SK-N-SH (cell line): ENCODE measurements around the gene UNCX. TPM values are rescaled to one million over a fixed set of nuclear protein-coding genes. Genes with fewer than 3 reads are reported as not detected.

ENCODE experiments used
- CTCF ChIA-PET: fragments of 300-600, 350-600 bp; formaldehyde crosslinking; extraction: SDS; loops from one replicate; lab custom pipeline; 2021; lab: Yijun Ruan, JAX
- POLR2A ChIA-PET: fragments of 350-600 bp; sonication (Branson Sonifier 250); formaldehyde crosslinking; extraction: SDS; loops from one replicate; lab custom pipeline; 2020; ENCODE audit warnings: antibody characterized with exemption, inconsistent platforms; lab: Yijun Ruan, JAX
- DNase-seq: peaks from one replicate; pipeline ENCODE4 v3.0.0; 2012
- H2AFZ ChIP-seq: fragments of 200-600 bp; sonication (generic); 2 replicates; pipeline ENCODE4 v1.8.1; 2016; ENCODE audit warnings: antibody characterized with exemption, mild to moderate bottlenecking, low read depth
- H3F3A ChIP-seq: fragments of 200-600 bp; sonication (generic); replicated peaks from 2 replicates; pipeline ENCODE3; 2016; ENCODE audit warnings: antibody characterized with exemption, mild to moderate bottlenecking; ENCODE audit not compliant: insufficient read depth
- H3K27ac ChIP-seq, 2 experiments: fragments of 200-500 bp in 1 of 2; fragments of 200-600 bp in 1 of 2; sonication (Bioruptor generic) in 1 of 2; sonication (generic), shearing (Covaris generic) in 1 of 2; 2 replicates each; pipeline versions ENCODE4 v1.5.1 to v1.6.1; 2014 to 2016; ENCODE audit warnings: low read depth in 2 of 2, inconsistent platforms in 1 of 2, low read length in 1 of 2, mild to moderate bottlenecking in 1 of 2, mixed read lengths in 1 of 2
- H3K27me3 ChIP-seq: fragments of 200-600 bp; sonication (generic), shearing (Covaris generic); 2 replicates; pipeline ENCODE4 v1.6.1; 2016; ENCODE audit warnings: mixed run types; ENCODE audit not compliant: insufficient read depth
- H3K36me3 ChIP-seq, 2 experiments: fragments of 200-500 bp in 1 of 2; fragments of 200-600 bp in 1 of 2; sonication (Bioruptor generic) in 1 of 2; sonication (generic) in 1 of 2; replicated peaks in 1 of 2; 2 replicates each; pipeline versions ENCODE3 to v1.5.1; 2014 to 2016; ENCODE audit warnings: low read length in 1 of 2, mild to moderate bottlenecking in 1 of 2; ENCODE audit not compliant: insufficient read depth in 2 of 2, control insufficient read depth in 1 of 2
- H3K4me1 ChIP-seq, 2 experiments: fragments of 200-500 bp in 1 of 2; fragments of 200-600 bp in 1 of 2; sonication (Bioruptor generic) in 1 of 2; sonication (generic), shearing (Covaris generic) in 1 of 2; 2 replicates each; pipeline versions ENCODE4 v1.5.1 to v1.6.1; 2014 to 2016; ENCODE audit warnings: low read depth in 1 of 2, low read length in 1 of 2, mixed run types in 1 of 2; ENCODE audit not compliant: insufficient read depth in 2 of 2, control insufficient read depth in 1 of 2
- H3K4me2 ChIP-seq: fragments of 200-600 bp; sonication (generic), shearing (Covaris generic); 2 replicates; pipeline ENCODE4 v1.6.1; 2017; ENCODE audit warnings: mixed run types
- H3K4me3 ChIP-seq, 2 experiments: fragments of 200-500 bp in 1 of 2; fragments of 200-600 bp in 1 of 2; sonication (Bioruptor generic) in 1 of 2; sonication (generic), shearing (Covaris generic) in 1 of 2; 2 replicates each; pipeline versions ENCODE4 v1.5.1 to v1.8.1; 2014 to 2016; ENCODE audit warnings: low read depth in 2 of 2, inconsistent platforms in 1 of 2, low read length in 1 of 2, mild to moderate bottlenecking in 1 of 2, mixed read lengths in 1 of 2, moderate library complexity in 1 of 2
- H3K79me2 ChIP-seq: fragments of 200-600 bp; sonication (generic); 2 replicates; pipeline ENCODE4 v1.8.1; 2017; ENCODE audit warnings: mild to moderate bottlenecking; ENCODE audit not compliant: insufficient read depth
- H3K9ac ChIP-seq: fragments of 200-600 bp; sonication (generic); 2 replicates; pipeline ENCODE4 v1.6.1; 2017; ENCODE audit warnings: mixed run types
- H3K9me2 ChIP-seq: fragments of 200-600 bp; sonication (generic); 2 replicates; pipeline ENCODE4 v1.6.1; 2017; ENCODE audit warnings: mixed run types
- H3K9me3 ChIP-seq: fragments of 200-600 bp; sonication (generic); 2 replicates; pipeline ENCODE4 v1.6.1; 2017; ENCODE audit warnings: mixed run types, mild to moderate bottlenecking, moderate library complexity
- H4K20me1 ChIP-seq: fragments of 200-600 bp; sonication (generic); 2 replicates; pipeline ENCODE4 v1.6.1; 2017; ENCODE audit warnings: mild to moderate bottlenecking, mixed run types; ENCODE audit not compliant: insufficient read depth
- EP300 ChIP-seq, 2 experiments: IDR thresholded peaks; 2 replicates each; pipeline versions ENCODE4 v1.4.0 to v1.6.1; 2012; ENCODE audit warnings: borderline replicate concordance in 1 of 2, low read depth in 1 of 2, low read length in 1 of 2
- EZH2phosphoT487 ChIP-seq: fragments of 200-600 bp; sonication (generic); IDR thresholded peaks from 2 replicates; pipeline ENCODE4 v1.6.1; 2017; ENCODE audit warnings: low read depth, mixed run types, mild to moderate bottlenecking, antibody characterized with exemption, moderate library complexity, borderline replicate concordance
- FOXM1 ChIP-seq: IDR thresholded peaks from 2 replicates; pipeline ENCODE4 v1.4.0; 2012; ENCODE audit warnings: low read depth, mild to moderate bottlenecking
- JUND ChIP-seq: IDR thresholded peaks from 2 replicates; pipeline ENCODE4 v1.4.0; 2012
- NRF1 ChIP-seq: IDR thresholded peaks from 2 replicates; pipeline ENCODE4 v1.6.1; 2012; ENCODE audit warnings: low read depth, mild to moderate bottlenecking, low read length
- PBX3 ChIP-seq: IDR thresholded peaks from 2 replicates; pipeline ENCODE4; 2012
- POLR2AphosphoS5 ChIP-seq: IDR thresholded peaks from 2 replicates; pipeline ENCODE4 v1.6.1; 2012; ENCODE audit warnings: low read depth, low read length
- RAD21 ChIP-seq: IDR thresholded peaks from 2 replicates; pipeline ENCODE4 v1.6.1; 2012; ENCODE audit warnings: mild to moderate bottlenecking, low read length
- REST ChIP-seq: IDR thresholded peaks from 2 replicates; pipeline ENCODE4 v1.6.1; 2012; ENCODE audit warnings: mild to moderate bottlenecking, low read depth, low read length, moderate library complexity
- RXRA ChIP-seq: IDR thresholded peaks from 2 replicates; pipeline ENCODE4 v1.4.0; 2012; ENCODE audit warnings: low read depth, mild to moderate bottlenecking, borderline replicate concordance
- TAF1 ChIP-seq: IDR thresholded peaks from 2 replicates; pipeline ENCODE4 v1.6.1; 2012; ENCODE audit warnings: low read depth, mild to moderate bottlenecking, low read length, moderate library complexity, borderline replicate concordance
- ZBTB33 ChIP-seq: IDR thresholded peaks from 2 replicates; pipeline ENCODE4 v1.4.0; 2012; ENCODE audit warnings: low read depth, borderline replicate concordance
- WGBS: methylation state at CpG from one replicate; pipeline ENCODE4 v1.1.6; 2017; ENCODE audit warnings: low lambda C conversion rate; 5-methylcytosine and 5-hydroxymethylcytosine counted together
- polyA plus RNA-seq, 3 experiments: library from polyadenylated mRNA; depleted of rRNA; stranded (reverse); fragments of >200 nt; gene quantifications; 2 replicates each; pipeline ENCODE4 v1.2.3, GENCODE V29; 2012

The UNCX gene
- polyA plus RNA-seq, 1 of the 3 experiments (the other 2 are of a cell fraction), result not detected

- Histone ChIP-seq H4K20me1 (0 out of 2 replicates have a peak, but pooled peaks cover 6% of the 10 kb centered on the region), H3K36me3 (no peaks in the 10 kb centered on the region), H3K27ac (no peak overlapping the region), H3K4me3 (no peak overlapping the region), H3K27me3 (peaks cover 97% of the 10 kb centered on the region), H3K4me1 (peaks cover 4 to 11% of the 10 kb centered on the region in 2 experiments; a peak in 1 of 4 replicates), H3F3A (no peaks in the 10 kb centered on the region), H2AFZ (no peak overlapping the region), H3K9me3 (no peaks in the 10 kb centered on the region), H3K9me2 (no peaks in the 10 kb centered on the region), H3K9ac (no peak overlapping the region), H3K79me2 (no peaks in the 10 kb centered on the region), H3K4me2 (no peak overlapping the region)
- POLR2A ChIA-PET, result no interaction called here
- WGBS, result 4% methylated on average over 18 of the region's 18 CpGs
- TF ChIP-seq ZBTB33 (no peak), EZH2phosphoT487 (no peak), NRF1 (no peak), REST (no peak), PBX3 (no peak), FOXM1 (no peak), TAF1 (no peak)
- peak; percentile 39 for DNase-seq
- CTCF ChIA-PET, result interaction anchor here (0.7 to 7.8 kb wide), 5 partner anchors 11 to 219 kb away, joined by 3 to 87 read pairs (median 6); no protein-coding TSS in a partner anchor
Observed at GRCh38 chr7:1214516-1214915, 18.2 kb upstream of the UNCX start.

- CTCF ChIA-PET, result interaction anchor here (0.8 to 11.4 kb wide), 11 partner anchors 8 to 214 kb away, joined by 3 to 218 read pairs (median 5); no protein-coding TSS in a partner anchor
- WGBS, result 29% methylated on average over 15 of the region's 24 CpGs
- DNase-seq, result peak; percentile 34
- TF ChIP-seq RAD21 (no peak), ZBTB33 (no peak), EP300 (IDR thresholded peaks at IDR 0.05; ENCODE audit: borderline replicate concordance in 1 of 2, low read depth in 1 of 2, low read length in 1 of 2) (no peak), RXRA (no peak), REST (no peak), POLR2AphosphoS5 (no peak), JUND (no peak)
Observed at GRCh38 chr7:1218541-1219165, 14.0 kb upstream of the UNCX start.

More at GRCh38 chr7:1218541-1219165, 14.0 kb upstream of the UNCX start:
- peaks cover 97% of the 10 kb centered on the region for H3K27me3 ChIP-seq
- no peak overlapping the region for H3K4me2 ChIP-seq
- POLR2A ChIA-PET, result no interaction called here
- no peaks in the 10 kb centered on the region for H3F3A ChIP-seq
- H3K9me3 ChIP-seq, result no peaks in the 10 kb centered on the region
- H3K9ac ChIP-seq, result no peak overlapping the region
- H4K20me1 ChIP-seq, result peaks cover 6% of the 10 kb centered on the region
- no peak overlapping the region for H3K4me3 ChIP-seq
- H3K9me2 ChIP-seq, result no peaks in the 10 kb centered on the region
- no peak overlapping the region for H2AFZ ChIP-seq
- H3K36me3 ChIP-seq, result no peaks in the 10 kb centered on the region
- no peak overlapping the region for H3K27ac ChIP-seq
- H3K79me2 ChIP-seq, result no peaks in the 10 kb centered on the region
- H3K4me1 ChIP-seq, result no peaks in the 10 kb centered on the region
